ENCODE data around the gene TNFRSF6B.

The TNFRSF6B gene

GRCh38 chr20:63693733-63694583 lies 2.5 kb upstream of the TNFRSF6B start:
- H3K9me3 ChIP-seq (ENCODE audit: control insufficient read depth, low read length) = no peaks in the 10 kb centered on the region
- no peak overlapping the region for H3K4me2 ChIP-seq (ENCODE audit: low read length)
- H3K4me3 ChIP-seq (ENCODE audit: low read depth, low read length) = no peak overlapping the region
- H3K27ac ChIP-seq = no peak overlapping the region
- H2AFZ ChIP-seq = no peak overlapping the region
- H3K4me1 ChIP-seq = no peaks in the 10 kb centered on the region
- TF ChIP-seq CTCF (IDR thresholded peaks at IDR 0.05) = no peak
- no peaks in the 10 kb centered on the region for H3K27me3 ChIP-seq (ENCODE audit: control insufficient read depth, insufficient read depth, low read length)
- H3K79me2 ChIP-seq = peaks cover 9% of the 10 kb centered on the region
- H3K9ac ChIP-seq = no peak overlapping the region
- no peaks in the 10 kb centered on the region for H3K36me3 ChIP-seq (ENCODE audit: control insufficient read depth, insufficient read depth, low read length)

GRCh38 chr20:63694584-63695423 lies 1.6 kb upstream of the TNFRSF6B start:
- no peak overlapping the region for H2AFZ ChIP-seq
- H3K36me3 ChIP-seq (ENCODE audit: control insufficient read depth, insufficient read depth, low read length) = no peaks in the 10 kb centered on the region
- no peaks in the 10 kb centered on the region for H3K27me3 ChIP-seq (ENCODE audit: control insufficient read depth, insufficient read depth, low read length)
- H3K9ac ChIP-seq = no peak overlapping the region
- H3K79me2 ChIP-seq = peaks cover 14% of the 10 kb centered on the region
- no peak overlapping the region for H3K27ac ChIP-seq
- H3K9me3 ChIP-seq (ENCODE audit: control insufficient read depth, low read length) = no peaks in the 10 kb centered on the region
- no peak overlapping the region for H3K4me3 ChIP-seq (ENCODE audit: low read depth, low read length)
- TF ChIP-seq CTCF (IDR thresholded peaks at IDR 0.05) = no peak
- no peaks in the 10 kb centered on the region for H3K4me1 ChIP-seq
- H3K4me2 ChIP-seq (ENCODE audit: low read length) = no peak overlapping the region

GRCh38 chr20:63695424-63696305 lies 787 bp upstream of the TNFRSF6B start:
- H3K27ac ChIP-seq = no peak overlapping the region
- H2AFZ ChIP-seq = no peak overlapping the region
- no peak overlapping the region for H3K4me2 ChIP-seq (ENCODE audit: low read length)
- no peak overlapping the region for H3K4me3 ChIP-seq (ENCODE audit: low read depth, low read length)
- peaks cover 22% of the 10 kb centered on the region for H3K79me2 ChIP-seq
- no peak overlapping the region for H3K9ac ChIP-seq
- H3K4me1 ChIP-seq = no peaks in the 10 kb centered on the region
- H3K9me3 ChIP-seq (ENCODE audit: control insufficient read depth, low read length) = no peaks in the 10 kb centered on the region
- no peaks in the 10 kb centered on the region for H3K36me3 ChIP-seq (ENCODE audit: control insufficient read depth, insufficient read depth, low read length)
- TF ChIP-seq CTCF (IDR thresholded peaks at IDR 0.05) = no peak
- no peaks in the 10 kb centered on the region for H3K27me3 ChIP-seq (ENCODE audit: control insufficient read depth, insufficient read depth, low read length)

GRCh38 chr20:63696306-63696627 lies 185 bp upstream of the TNFRSF6B start:
- Histone ChIP-seq H2AFZ (no peak overlapping the region), H3K4me2 (ENCODE audit: low read length) (peak overlapping the region; percentile 52), H3K4me3 (ENCODE audit: low read depth, low read length) (no peak overlapping the region), H3K79me2 (peaks cover 27% of the 10 kb centered on the region), H3K9me3 (ENCODE audit: control insufficient read depth, low read length) (no peaks in the 10 kb centered on the region), H3K9ac (no peak overlapping the region), H3K27ac (no peak overlapping the region), H3K4me1 (no peaks in the 10 kb centered on the region), H3K36me3 (ENCODE audit: control insufficient read depth, insufficient read depth, low read length) (no peaks in the 10 kb centered on the region), H3K27me3 (ENCODE audit: control insufficient read depth, insufficient read depth, low read length) (no peaks in the 10 kb centered on the region)
- TF ChIP-seq CTCF (IDR thresholded peaks at IDR 0.05) = no peak

Data from parathyroid adenoma (tissue), 2 donors.